CD4-positive, alpha-beta T cell (primary cell): ENCODE measurements around the gene MYO3B. TPM values are rescaled to one million over a fixed set of nuclear protein-coding genes. Genes with fewer than 3 reads are reported as not detected.

Experiments
- ATAC-seq: fragments of 200-7000 bp; cut with Tn5 transposase; one replicate; pipeline ENCODE4 v1.10.0; 2022; ENCODE audit warnings: mild to moderate bottlenecking; ENCODE audit not compliant: poor library complexity
- CTCF ChIA-PET: fragments of 350-600 bp; sonication (Branson Sonifier 250); formaldehyde crosslinking; loops from one replicate; lab custom pipeline; 2021; ENCODE audit warnings: antibody characterized with exemption, inconsistent platforms; lab: Charles Lee
- POLR2A ChIA-PET: fragments of 350-600 bp; sonication (Branson Sonifier 250); formaldehyde crosslinking; loops from one replicate; lab custom pipeline; 2021; ENCODE audit warnings: antibody characterized with exemption, inconsistent platforms; lab: Charles Lee
- DNase-seq, 14 experiments: peaks; one replicate each; pipeline ENCODE4 v3.0.0-alpha.2; 2013 to 2020; ENCODE audit warnings: mixed read lengths in 2 of 14
- H3K27ac ChIP-seq, 2 donors: one replicate each; pipeline versions ENCODE4 v1.5.1 to v1.7.0; 2013; ENCODE audit warnings: low read length in 2 of 2, low read depth in 1 of 2, mild to moderate bottlenecking in 1 of 2
- H3K27me3 ChIP-seq, 2 experiments: 1 replicate in 1 of 2; 2 replicates in 1 of 2; pipeline versions ENCODE4 v1.6.1 to v1.7.0; 2013; ENCODE audit warnings: low read length in 2 of 2, control low read depth in 1 of 2, mild to moderate bottlenecking in 1 of 2, moderate library complexity in 1 of 2; ENCODE audit not compliant: insufficient read depth in 2 of 2, control insufficient read depth in 1 of 2
- H3K36me3 ChIP-seq: one replicate; pipeline ENCODE4 v1.6.1; 2013; ENCODE audit warnings: low read length, control low read depth; ENCODE audit not compliant: insufficient read depth
- H3K4me1 ChIP-seq: one replicate; pipeline ENCODE4 v1.6.1; 2013; ENCODE audit warnings: low read length, control low read depth; ENCODE audit not compliant: insufficient read depth
- H3K4me3 ChIP-seq: one replicate; pipeline ENCODE4 v1.5.1; 2013; ENCODE audit warnings: mild to moderate bottlenecking, low read length, moderate library complexity
- H3K9me3 ChIP-seq, 2 experiments: 1 replicate in 1 of 2; 2 replicates in 1 of 2; pipeline versions ENCODE4 v1.6.1 to v1.7.0; 2013; ENCODE audit warnings: low read length in 2 of 2, mild to moderate bottlenecking in 2 of 2, control low read depth in 1 of 2, moderate library complexity in 1 of 2; ENCODE audit not compliant: control insufficient read depth in 1 of 2, insufficient read depth in 1 of 2
- H3K27ac Mint-ChIP-seq: one replicate; pipeline ENCODE4 v1.8.0; 2020; ENCODE audit warnings: mixed read lengths
- H3K27me3 Mint-ChIP-seq: one replicate; pipeline ENCODE4 v1.8.0; 2021; ENCODE audit warnings: mixed read lengths
- H3K36me3 Mint-ChIP-seq: one replicate; pipeline ENCODE4 v1.8.0; 2021; ENCODE audit warnings: low read depth, mixed read lengths
- H3K4me1 Mint-ChIP-seq: one replicate; pipeline ENCODE4 v1.8.0; 2021; ENCODE audit warnings: low read depth, mixed read lengths
- H3K4me3 Mint-ChIP-seq: one replicate; pipeline ENCODE4 v1.8.0; 2020; ENCODE audit warnings: mild to moderate bottlenecking, mixed read lengths
- H3K9me3 Mint-ChIP-seq: one replicate; pipeline ENCODE4 v1.8.0; 2020; ENCODE audit warnings: mixed read lengths
- CTCF ChIP-seq: fragments of 200-600 bp; IDR thresholded peaks from one replicate; pipeline ENCODE4 v1.8.0; 2022; ENCODE audit warnings: antibody characterized with exemption, mild to moderate bottlenecking
- intact Hi-C, 2 experiments: fragments of 100-400 bp; cut with DNase I in 1 of 2; cut with micrococcal nuclease in 1 of 2; formaldehyde crosslinking; loops; one replicate each; pipeline versions ENCODE4 v1.15.1 to v1.9.0; 2023 to 2025; cut with DNase I, micrococcal nuclease
- total RNA-seq, 174 experiments: library from RNA in 2 of 174; stranded (reverse) in 2 of 174; gene quantifications; one replicate each; pipeline ENCODE4 v1.2.3 and lab custom pipeline; 2021 to 2026

Gene MYO3B
- total RNA-seq, 2 experiments from 2014 or later, result not detected

GRCh38 chr2:170247333-170247732 lies 69.4 kb downstream of the MYO3B start:
- POLR2A ChIA-PET, result no interaction called here
- H3K4me3 ChIP-seq, result no peak overlapping the region
- ATAC-seq, result no peak
- Mint-ChIP-seq H3K36me3 (no peaks in the 10 kb centered on the region), H3K9me3 (no peaks in the 10 kb centered on the region), H3K27me3 (peaks cover 26% of the 10 kb centered on the region), H3K27ac (no peak overlapping the region), H3K4me1 (no peaks in the 10 kb centered on the region), H3K4me3 (no peak overlapping the region)
- no peaks in the 10 kb centered on the region for H3K4me1 ChIP-seq
- CTCF ChIA-PET, result no interaction called here
- no peaks in the 10 kb centered on the region for H3K36me3 ChIP-seq
- H3K27ac ChIP-seq, result no peak overlapping the region
- intact Hi-C loops, result no loop called here
- DNase-seq, result no peak
- peaks cover 0 to 4% of the 10 kb centered on the region in 2 experiments for H3K27me3 ChIP-seq
- no peak for TF ChIP-seq CTCF
- H3K9me3 ChIP-seq, result no peaks in the 10 kb centered on the region

- intact Hi-C loops, result no loop called here
- Mint-ChIP-seq H3K27ac (no peak overlapping the region), H3K27me3 (peaks cover 29% of the 10 kb centered on the region), H3K9me3 (peaks cover 1% of the 10 kb centered on the region), H3K4me3 (no peak overlapping the region), H3K36me3 (no peaks in the 10 kb centered on the region), H3K4me1 (no peaks in the 10 kb centered on the region)
- no peak for DNase-seq
- Histone ChIP-seq H3K27me3 (peaks cover 0 to 4% of the 10 kb centered on the region in 2 experiments), H3K27ac (no peak overlapping the region), H3K36me3 (no peaks in the 10 kb centered on the region), H3K4me3 (no peak overlapping the region), H3K9me3 (no peaks in the 10 kb centered on the region), H3K4me1 (no peaks in the 10 kb centered on the region)
- POLR2A ChIA-PET, result no interaction called here
- TF ChIP-seq CTCF, result no peak
- CTCF ChIA-PET, result no interaction called here
- ATAC-seq, result no peak
These were observed 70.0 kb downstream of the MYO3B start for GRCh38 chr2:170247882-170248393.

GRCh38 chr2:170248574-170249393 lies 70.8 kb downstream of the MYO3B start:
- Histone ChIP-seq H3K27me3 (peaks cover 0 to 4% of the 10 kb centered on the region in 2 experiments), H3K4me1 (no peaks in the 10 kb centered on the region), H3K4me3 (no peak overlapping the region), H3K27ac (no peak overlapping the region), H3K9me3 (no peaks in the 10 kb centered on the region), H3K36me3 (no peaks in the 10 kb centered on the region)
- POLR2A ChIA-PET, result no interaction called here
- H3K36me3 Mint-ChIP-seq, result no peaks in the 10 kb centered on the region
- H3K4me3 Mint-ChIP-seq, result no peak overlapping the region
- peaks cover 32% of the 10 kb centered on the region for H3K27me3 Mint-ChIP-seq
- ATAC-seq, result no peak
- TF ChIP-seq CTCF, result no peak
- CTCF ChIA-PET, result no interaction called here
- no peak for DNase-seq
- no peak overlapping the region for H3K27ac Mint-ChIP-seq
- H3K9me3 Mint-ChIP-seq, result peaks cover 3% of the 10 kb centered on the region
- H3K4me1 Mint-ChIP-seq, result no peaks in the 10 kb centered on the region
- intact Hi-C loops, result no loop called here
